GM23338 (cell line): ENCODE data around the gene CUBN. TPM values are rescaled to one million over a fixed set of nuclear protein-coding genes. Genes with fewer than 3 reads are reported as not detected.

ENCODE experiments used
- ATAC-seq: fragments of 200-7000 bp; cut with Tn5 transposase; 3 replicates; pipeline ENCODE4 v1.9.1; 2020
- DNase-seq: peaks from one replicate; pipeline ENCODE4 v3.0.0-alpha.2; 2015; ENCODE audit warnings: low spot score
- H2AFZ ChIP-seq: fragments of 200-600 bp; sonication (generic); 2 replicates; pipeline ENCODE4 v1.8.0; 2016; ENCODE audit warnings: antibody characterized with exemption, mild to moderate bottlenecking, moderate library complexity
- H3F3A ChIP-seq: fragments of 200-600 bp; sonication (generic); replicated peaks from 2 replicates; pipeline ENCODE4 v1.8.0; 2017; ENCODE audit warnings: antibody characterized with exemption, mixed run types, low read depth
- H3K27ac ChIP-seq: fragments of 200-600 bp; sonication (generic); 2 replicates; pipeline ENCODE4 v1.6.1; 2016; ENCODE audit warnings: low read depth
- H3K27me3 ChIP-seq: fragments of 200-600 bp; sonication (generic); 2 replicates; pipeline ENCODE4 v1.8.0; 2016; ENCODE audit warnings: mild to moderate bottlenecking, mixed run types, moderate library complexity; ENCODE audit not compliant: insufficient read depth
- H3K36me3 ChIP-seq: fragments of 200-600 bp; sonication (generic); 2 replicates; pipeline ENCODE4 v1.8.0; 2016; ENCODE audit warnings: mild to moderate bottlenecking; ENCODE audit not compliant: insufficient read depth
- H3K4me1 ChIP-seq: fragments of 200-600 bp; sonication (generic); 2 replicates; pipeline ENCODE4 v1.8.0; 2016; ENCODE audit warnings: mild to moderate bottlenecking, moderate library complexity; ENCODE audit not compliant: insufficient read depth
- H3K4me2 ChIP-seq: fragments of 200-600 bp; sonication (generic); 2 replicates; pipeline ENCODE4 v1.7.1; 2017; ENCODE audit warnings: mixed run types
- H3K4me3 ChIP-seq: fragments of 200-600 bp; sonication (generic); 2 replicates; pipeline ENCODE4 v1.6.1; 2016; ENCODE audit warnings: mixed run types
- H3K79me2 ChIP-seq: fragments of 200-600 bp; sonication (generic); replicated peaks from 2 replicates; pipeline ENCODE4 v1.8.0; 2017; ENCODE audit warnings: mild to moderate bottlenecking; ENCODE audit not compliant: insufficient read depth
- H3K9me2 ChIP-seq: fragments of 200-600 bp; sonication (generic); 2 replicates; pipeline ENCODE4 v1.8.0; 2017; ENCODE audit not compliant: insufficient read depth
- H4K20me1 ChIP-seq: fragments of 200-600 bp; sonication (generic); replicated peaks from 2 replicates; pipeline ENCODE4 v1.8.0; 2017; ENCODE audit warnings: mild to moderate bottlenecking; ENCODE audit not compliant: insufficient read depth
- H3K27ac Mint-ChIP-seq: 2 replicates; pipeline ENCODE4 v1.8.0; 2020; ENCODE audit warnings: inconsistent platforms, mild to moderate bottlenecking, moderate library complexity, mixed read lengths
- H3K27me3 Mint-ChIP-seq: 3 replicates; pipeline ENCODE4 v1.8.0; 2022; ENCODE audit warnings: low read depth, mild to moderate bottlenecking, moderate library complexity, mixed read lengths, inconsistent platforms; ENCODE audit not compliant: insufficient read depth, poor library complexity
- H3K36me3 Mint-ChIP-seq: 3 replicates; pipeline ENCODE4 v1.8.0; 2021; ENCODE audit warnings: low read depth, mild to moderate bottlenecking, inconsistent platforms, moderate library complexity, mixed read lengths
- H3K4me1 Mint-ChIP-seq: 3 replicates; pipeline ENCODE4 v1.8.0; 2020; ENCODE audit warnings: mild to moderate bottlenecking, inconsistent platforms, mixed read lengths
- H3K4me3 Mint-ChIP-seq: 3 replicates; pipeline ENCODE4 v1.8.0; 2021; ENCODE audit warnings: moderate library complexity, mild to moderate bottlenecking, inconsistent platforms, mixed read lengths
- H3K9me3 Mint-ChIP-seq: 3 replicates; pipeline ENCODE4 v1.8.0; 2020; ENCODE audit warnings: moderate library complexity, mild to moderate bottlenecking, inconsistent platforms, mixed read lengths
- CREB1 ChIP-seq: fragments of 250-450 bp; sonication (Bioruptor Pico); IDR thresholded peaks from 2 replicates; pipeline ENCODE4 v1.5.0; 2020; ENCODE audit warnings: low read depth, mild to moderate bottlenecking, moderate library complexity
- ETS1 ChIP-seq: IDR thresholded peaks from 2 replicates; pipeline ENCODE4 v1.6.1; 2016; ENCODE audit warnings: antibody characterized with exemption
- EZH2phosphoT487 ChIP-seq: fragments of 200-600 bp; sonication (generic); IDR thresholded peaks from one replicate; pipeline ENCODE4 v1.8.1; 2018; ENCODE audit warnings: antibody characterized with exemption; ENCODE audit not compliant: unreplicated experiment
- JUNB ChIP-seq: IDR thresholded peaks from one replicate; pipeline ENCODE4 v1.6.1; 2016; ENCODE audit warnings: antibody characterized with exemption; ENCODE audit not compliant: unreplicated experiment
- POLR2AphosphoS5 ChIP-seq: IDR thresholded peaks from 2 replicates; pipeline ENCODE4 v1.6.1; 2016; ENCODE audit warnings: antibody characterized with exemption, low read depth
- REST ChIP-seq: IDR thresholded peaks from one replicate; pipeline ENCODE4 v1.6.1; 2018; ENCODE audit warnings: antibody characterized with exemption; ENCODE audit not compliant: unreplicated experiment
- STAT1 ChIP-seq: IDR thresholded peaks from one replicate; pipeline ENCODE4 v1.6.1; 2016; ENCODE audit warnings: antibody characterized with exemption; ENCODE audit not compliant: unreplicated experiment
- ZNF331 ChIP-seq: fragments of 250-450 bp; sonication (Bioruptor Pico); IDR thresholded peaks from 2 replicates; pipeline ENCODE4 v1.5.0; 2020; ENCODE audit warnings: low read depth, mild to moderate bottlenecking, moderate library complexity
- ZNF462 ChIP-seq: fragments of 250-450 bp; sonication (Bioruptor Pico); IDR thresholded peaks from 2 replicates; pipeline ENCODE4 v1.5.0; 2020; ENCODE audit warnings: mild to moderate bottlenecking, moderate library complexity
- polyA plus RNA-seq: library from polyadenylated mRNA; unstranded; fragments of >200 nt; fragmentation: Nextera tagmentation; extraction: Ambion mirVana; gene quantifications from 2 replicates; pipeline ENCODE4 v1.2.1, GENCODE V29; 2016
- total RNA-seq: library from RNA; depleted of rRNA; stranded (reverse); fragments of >200 nt; shearing (Covaris generic); gene quantifications from 2 replicates; pipeline ENCODE4 v1.2.3, GENCODE V29; 2014

Gene CUBN
- total and polyA plus RNA-seq, 2 experiments from 2014 or later, result 0.06 to 1.8 TPM

- Mint-ChIP-seq H3K4me3 (no peak overlapping the region), H3K9me3 (no peaks in the 10 kb centered on the region), H3K27me3 (peaks cover 1% of the 10 kb centered on the region), H3K4me1 (peaks cover 13% of the 10 kb centered on the region), H3K36me3 (no peaks in the 10 kb centered on the region), H3K27ac (no peak overlapping the region)
- Histone ChIP-seq H3K27me3 (no peaks in the 10 kb centered on the region), H3F3A (no peaks in the 10 kb centered on the region), H4K20me1 (no peaks in the 10 kb centered on the region), H3K27ac (peak overlapping the region; percentile 6; the same call in 1 of the 2 replicates), H3K4me2 (no peak overlapping the region), H2AFZ (no peak overlapping the region), H3K4me3 (no peak overlapping the region), H3K4me1 (peaks cover 5% of the 10 kb centered on the region; the same call in 1 of the 2 replicates), H3K36me3 (no peaks in the 10 kb centered on the region), H3K9me2 (no peaks in the 10 kb centered on the region), H3K79me2 (no peaks in the 10 kb centered on the region)
- ATAC-seq (peak; percentile 69), DNase-seq (peak; percentile 8)
- no peak for TF ChIP-seq POLR2AphosphoS5
- TF ChIP-seq CREB1, result no peak
- no peak for TF ChIP-seq REST
- TF ChIP-seq ZNF462, result no peak
- TF ChIP-seq STAT1, result no peak
- TF ChIP-seq ETS1, result no peak
- TF ChIP-seq EZH2phosphoT487, result no peak
- TF ChIP-seq JUNB, result no peak
- no peak for TF ChIP-seq ZNF331 (CRISPR knock-in tag)
Measured at GRCh38 chr10:17171141-17171641, 41.6 kb upstream of the CUBN start.
